ENCODE measurements around the gene PGLYRP4. TPM values are rescaled to one million over a fixed set of nuclear protein-coding genes. Genes with fewer than 3 reads are reported as not detected.

Gene PGLYRP4
- total RNA-seq, 4 donors from 2014 or later, result not detected

DNA sequence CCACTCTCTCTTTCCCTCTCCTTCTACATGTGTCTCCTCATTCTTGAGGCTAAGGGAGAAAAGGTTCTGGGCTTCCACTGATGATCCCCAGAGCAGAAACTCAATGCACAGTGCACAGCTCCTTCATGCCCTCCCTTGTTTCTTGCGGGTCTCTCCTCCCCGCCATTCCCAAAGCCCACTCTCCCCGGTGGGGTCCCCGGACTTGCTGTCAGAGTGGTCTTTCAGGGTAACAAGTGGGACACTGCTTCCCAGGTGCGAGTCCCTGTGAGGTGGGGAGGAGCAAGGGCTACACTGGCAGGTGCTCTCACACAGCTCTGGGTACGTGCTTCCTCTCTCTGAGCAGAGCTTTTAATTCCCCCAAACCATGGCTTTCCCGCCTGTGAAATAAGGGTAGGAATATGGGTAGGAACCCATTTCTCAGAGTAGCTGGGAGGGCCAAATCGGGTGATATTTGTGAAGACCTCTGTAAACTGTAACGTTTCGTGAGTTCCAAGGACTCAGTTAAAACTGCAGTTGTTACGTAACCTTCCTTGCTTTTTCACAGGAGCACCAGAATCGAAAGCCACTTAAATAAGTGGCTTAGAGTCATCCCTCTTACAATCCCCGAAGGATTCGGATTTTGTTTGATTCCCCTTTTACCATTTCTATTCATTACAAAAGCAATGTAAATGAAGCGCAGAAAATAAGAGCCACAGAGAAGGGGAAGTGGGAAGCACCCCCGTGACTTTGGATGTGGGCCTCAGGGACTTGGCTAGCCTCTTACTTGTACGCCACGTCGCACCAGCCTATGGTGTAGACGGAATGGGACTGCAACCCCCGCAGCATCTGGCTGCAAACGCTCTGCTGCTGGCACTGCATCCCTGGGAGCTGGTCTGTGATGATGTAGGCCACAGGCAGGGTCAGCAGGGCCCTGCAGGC is 42.1 kb downstream of the PGLYRP4 start:
- H3K27me3 ChIP-seq, result no peaks in the 10 kb centered on the region
- no peaks in the 10 kb centered on the region for H3K36me3 ChIP-seq
- H3K4me3 ChIP-seq, result no peak overlapping the region
- intact Hi-C loops (cut with DNase I; ENCODE audit: low total_unique reads), result no loop called here
- TF ChIP-seq POLR2A (IDR thresholded peaks at IDR 0.05), result no peak
- TF ChIP-seq, protein P1, sequence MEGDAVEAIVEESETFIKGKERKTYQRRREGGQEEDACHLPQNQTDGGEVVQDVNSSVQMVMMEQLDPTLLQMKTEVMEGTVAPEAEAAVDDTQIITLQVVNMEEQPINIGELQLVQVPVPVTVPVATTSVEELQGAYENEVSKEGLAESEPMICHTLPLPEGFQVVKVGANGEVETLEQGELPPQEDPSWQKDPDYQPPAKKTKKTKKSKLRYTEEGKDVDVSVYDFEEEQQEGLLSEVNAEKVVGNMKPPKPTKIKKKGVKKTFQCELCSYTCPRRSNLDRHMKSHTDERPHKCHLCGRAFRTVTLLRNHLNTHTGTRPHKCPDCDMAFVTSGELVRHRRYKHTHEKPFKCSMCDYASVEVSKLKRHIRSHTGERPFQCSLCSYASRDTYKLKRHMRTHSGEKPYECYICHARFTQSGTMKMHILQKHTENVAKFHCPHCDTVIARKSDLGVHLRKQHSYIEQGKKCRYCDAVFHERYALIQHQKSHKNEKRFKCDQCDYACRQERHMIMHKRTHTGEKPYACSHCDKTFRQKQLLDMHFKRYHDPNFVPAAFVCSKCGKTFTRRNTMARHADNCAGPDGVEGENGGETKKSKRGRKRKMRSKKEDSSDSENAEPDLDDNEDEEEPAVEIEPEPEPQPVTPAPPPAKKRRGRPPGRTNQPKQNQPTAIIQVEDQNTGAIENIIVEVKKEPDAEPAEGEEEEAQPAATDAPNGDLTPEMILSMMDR (IDR thresholded peaks at IDR 0.05 in 4 of 5, conservative IDR thresholded peaks at IDR 0.05 in 1 of 5), result no peak
- in situ Hi-C loops (cut with MboI; ENCODE audit: low sequenced_read_pairs in 4 of 4), result no loop called here
- H3K4me1 ChIP-seq, result no peaks in the 10 kb centered on the region
- H3K9me3 ChIP-seq, result no peaks in the 10 kb centered on the region
- DNase-seq (no peak), ATAC-seq (no peak)
- no peak overlapping the region for H3K27ac ChIP-seq

DNA sequence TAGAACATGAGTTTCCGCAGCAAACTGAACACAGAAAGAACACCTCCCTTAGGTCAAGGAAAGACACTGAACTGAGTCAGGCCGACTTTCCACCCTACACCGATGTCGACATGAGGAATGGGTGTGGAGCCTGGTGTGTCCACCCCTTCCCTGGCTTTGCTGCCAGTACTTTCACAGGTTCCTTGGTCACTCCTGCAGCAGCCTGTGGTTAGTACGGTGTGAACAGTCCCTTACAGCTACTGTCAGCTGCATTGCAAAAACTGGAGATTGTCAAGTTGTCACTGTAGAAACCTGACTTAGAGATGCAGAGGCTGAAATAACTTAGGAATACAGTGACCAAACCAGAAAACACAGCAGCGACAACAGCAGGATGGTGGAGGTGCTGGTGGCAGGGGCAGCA is 43.0 kb downstream of the PGLYRP4 start:
- H3K4me3 ChIP-seq, result no peak overlapping the region
- no peaks in the 10 kb centered on the region for H3K36me3 ChIP-seq
- H3K27ac ChIP-seq, result no peak overlapping the region
- TF ChIP-seq, protein P1 (IDR thresholded peaks at IDR 0.05 in 4 of 5, conservative IDR thresholded peaks at IDR 0.05 in 1 of 5), result no peak
- TF ChIP-seq POLR2A (IDR thresholded peaks at IDR 0.05), result no peak
- H3K9me3 ChIP-seq, result no peaks in the 10 kb centered on the region
- in situ Hi-C loops (cut with MboI; ENCODE audit: low sequenced_read_pairs in 4 of 4) (no loop called here), intact Hi-C loops (cut with DNase I; ENCODE audit: low total_unique reads) (no loop called here)
- H3K27me3 ChIP-seq, result no peaks in the 10 kb centered on the region
- DNase-seq (no peak), ATAC-seq (no peak)
- H3K4me1 ChIP-seq, result no peaks in the 10 kb centered on the region

DNA sequence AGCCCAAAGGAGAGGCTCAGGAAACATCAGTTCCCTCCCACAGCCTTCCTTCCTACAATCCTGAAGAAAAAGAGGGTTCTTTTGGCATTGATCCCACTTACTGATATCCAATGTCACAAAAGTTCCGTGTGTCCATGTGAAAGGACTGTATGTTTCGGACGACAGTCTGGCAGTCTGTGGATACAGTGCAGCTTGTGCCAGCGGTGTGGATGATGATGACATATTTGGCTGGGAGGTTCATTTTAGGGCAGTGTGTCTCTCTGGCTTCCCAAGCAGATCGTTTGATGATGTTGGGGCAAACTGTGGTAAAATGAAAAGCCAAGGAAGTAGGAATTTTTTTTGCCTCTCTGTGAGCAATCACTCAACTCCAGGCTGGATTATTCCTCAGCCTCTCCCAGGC is 46.3 kb downstream of the PGLYRP4 start:
- in situ Hi-C loops (cut with MboI; ENCODE audit: low sequenced_read_pairs in 4 of 4), result no loop called here
- intact Hi-C loops (cut with DNase I; ENCODE audit: low total_unique reads), result no loop called here

DNA sequence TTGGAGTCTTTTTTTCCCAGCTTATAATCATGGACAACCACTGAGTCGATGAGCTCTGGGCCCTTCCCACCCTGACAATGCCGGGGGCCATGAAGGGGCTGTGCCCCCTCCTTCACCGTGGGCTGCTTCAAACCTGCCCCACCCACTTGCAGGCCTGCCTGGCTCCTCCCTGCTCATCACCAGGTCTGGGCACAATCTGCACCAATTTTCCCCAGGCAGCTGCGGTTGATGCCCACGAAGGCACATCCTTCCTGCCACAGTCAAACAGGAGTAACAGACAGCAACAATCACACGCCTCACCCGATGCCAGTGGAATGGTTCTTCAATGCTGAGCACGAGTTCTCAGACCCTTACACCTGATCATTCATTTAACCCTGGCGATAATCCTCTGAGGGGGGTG is 54.8 kb downstream of the PGLYRP4 start:
- no peaks in the 10 kb centered on the region for H3K9me3 ChIP-seq
- H3K36me3 ChIP-seq, result no peaks in the 10 kb centered on the region
- peaks cover 0 to 10% (median 0%) of the 10 kb centered on the region in 3 donors for H3K27me3 ChIP-seq
- H3K4me3 ChIP-seq, result no peak overlapping the region
- no peak for ATAC-seq
- intact Hi-C loops (cut with DNase I; ENCODE audit: low total_unique reads), result no loop called here
- no peaks in the 10 kb centered on the region for H3K4me1 ChIP-seq
- in situ Hi-C loops (cut with MboI; ENCODE audit: low sequenced_read_pairs in 4 of 4), result no loop called here
- no peak overlapping the region for H3K27ac ChIP-seq
- TF ChIP-seq POLR2A (IDR thresholded peaks at IDR 0.05), result no peak
- TF ChIP-seq, protein P1 (IDR thresholded peaks at IDR 0.05 in 4 of 5, conservative IDR thresholded peaks at IDR 0.05 in 1 of 5), result no peak
- no peak for DNase-seq

More for the DNA sequence above, 46.3 kb downstream of the PGLYRP4 start:
- no peaks in the 10 kb centered on the region for H3K36me3 ChIP-seq
- H3K4me1 ChIP-seq, result no peaks in the 10 kb centered on the region
- no peaks in the 10 kb centered on the region for H3K27me3 ChIP-seq
- H3K27ac ChIP-seq, result no peak overlapping the region
- H3K4me3 ChIP-seq, result no peak overlapping the region
- TF ChIP-seq POLR2A (IDR thresholded peaks at IDR 0.05), result no peak
- TF ChIP-seq, protein P1 (IDR thresholded peaks at IDR 0.05 in 4 of 5, conservative IDR thresholded peaks at IDR 0.05 in 1 of 5), result no peak
- H3K9me3 ChIP-seq, result no peaks in the 10 kb centered on the region
- ATAC-seq (no peak), DNase-seq (no peak)

Data from gastrocnemius medialis (tissue), 4 donors.